HEK293T (cell line): ENCODE results near the gene SPATA31D4.

Experiments used
- BHLHE40 ChIP-seq: fragments of 450-650 bp; IDR thresholded peaks from 2 replicates; pipeline ENCODE4 v1.6.1; 2016; ENCODE audit warnings: mild to moderate bottlenecking, moderate library complexity, borderline replicate concordance
- ELF4 ChIP-seq: fragments of 450-650 bp; IDR thresholded peaks from 2 replicates; pipeline ENCODE4 v1.6.1; 2017; ENCODE audit warnings: antibody characterized with exemption
- HDGF ChIP-seq: fragments of 450-650 bp; IDR thresholded peaks from 2 replicates; pipeline ENCODE4 v1.6.1; 2017; ENCODE audit warnings: antibody characterized with exemption, borderline replicate concordance
- NFRKB ChIP-seq: fragments of 450-650 bp; IDR thresholded peaks from 2 replicates; pipeline ENCODE4 v1.6.1; 2016; ENCODE audit warnings: mild to moderate bottlenecking, moderate library complexity
- SP1 ChIP-seq: fragments of 450-650 bp; IDR thresholded peaks from 2 replicates; pipeline ENCODE4 v1.6.1; 2017
- SUZ12 ChIP-seq: fragments of 450-650 bp; IDR thresholded peaks from 2 replicates; pipeline ENCODE4 v1.6.1; 2016; ENCODE audit warnings: mild to moderate bottlenecking
- TARDBP ChIP-seq: fragments of 450-650 bp; IDR thresholded peaks from 2 replicates; pipeline ENCODE4 v1.6.1; 2016
- ZNF384 ChIP-seq: fragments of 450-650 bp; IDR thresholded peaks from 2 replicates; pipeline ENCODE4 v1.6.1; 2016
- TF ChIP-seq, protein P1 (sequence below): fragments of 450-650 bp; IDR thresholded peaks from 2 replicates; pipeline ENCODE4 v1.6.1; 2016

DNA sequence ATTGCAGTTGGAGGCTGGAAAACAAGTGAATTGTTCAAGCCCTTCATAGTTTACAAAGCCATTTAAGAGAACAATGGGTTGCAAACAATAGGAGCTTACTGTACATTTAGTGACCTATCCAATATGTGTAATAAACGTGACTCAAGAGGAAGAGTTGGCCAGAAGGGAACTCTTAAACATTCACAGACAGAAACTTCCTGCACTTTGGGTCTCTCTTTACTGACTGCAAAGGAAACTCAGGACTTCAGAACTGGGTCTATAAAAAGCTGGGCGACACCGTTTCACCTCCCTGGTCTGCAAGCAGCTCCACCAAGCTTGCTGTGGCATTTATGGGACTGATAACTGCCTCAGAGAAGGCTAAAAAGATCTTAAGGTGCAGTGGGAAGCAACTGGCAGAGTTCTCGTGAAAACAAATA is 48.7 kb upstream of the SPATA31D4 start:
- TF ChIP-seq ZNF384 (no peak), HDGF (no peak), SUZ12 (no peak), NFRKB (no peak), SP1 (no peak), TARDBP (no peak), ELF4 (no peak), BHLHE40 (no peak)
- TF ChIP-seq, protein P1, sequence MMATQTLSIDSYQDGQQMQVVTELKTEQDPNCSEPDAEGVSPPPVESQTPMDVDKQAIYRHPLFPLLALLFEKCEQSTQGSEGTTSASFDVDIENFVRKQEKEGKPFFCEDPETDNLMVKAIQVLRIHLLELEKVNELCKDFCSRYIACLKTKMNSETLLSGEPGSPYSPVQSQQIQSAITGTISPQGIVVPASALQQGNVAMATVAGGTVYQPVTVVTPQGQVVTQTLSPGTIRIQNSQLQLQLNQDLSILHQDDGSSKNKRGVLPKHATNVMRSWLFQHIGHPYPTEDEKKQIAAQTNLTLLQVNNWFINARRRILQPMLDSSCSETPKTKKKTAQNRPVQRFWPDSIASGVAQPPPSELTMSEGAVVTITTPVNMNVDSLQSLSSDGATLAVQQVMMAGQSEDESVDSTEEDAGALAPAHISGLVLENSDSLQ = no peak
